ENCODE measurements around the gene STPG4. TPM values are rescaled to one million over a fixed set of nuclear protein-coding genes. Genes with fewer than 3 reads are reported as not detected.

Gene STPG4
- total RNA-seq, 1 experiment from 2014 or later: 0.13 TPM

GRCh38 chr2:47204691-47205090 is 49.6 kb upstream of the STPG4 start:
- no peak overlapping the region for H3K27ac ChIP-seq (ENCODE audit: insufficient read length, low read depth, low read length)
- DNase-seq: no peak
- H3K4me1 ChIP-seq (ENCODE audit: insufficient read depth, low read length): no peaks in the 10 kb centered on the region
- H3K23me2 ChIP-seq (ENCODE audit: insufficient read length, low read depth, low read length, poor library complexity, severe bottlenecking): no peaks in the 10 kb centered on the region
- no peak overlapping the region for H2BK5ac ChIP-seq (ENCODE audit: insufficient read length, low read length)
- no peak overlapping the region for H3K14ac ChIP-seq (ENCODE audit: insufficient read depth, low read length)
- H3T11ph ChIP-seq (ENCODE audit: low read length): no peak overlapping the region
- TF ChIP-seq CTCF (conservative IDR thresholded peaks at IDR 0.05): no peak
- no peak overlapping the region for H2AFZ ChIP-seq (ENCODE audit: low read length)
- no CpG with 5 or more reads among the region's 3 CpGs for WGBS (ENCODE audit: extremely low coverage, insufficient read length, low lambda C conversion rate)
- Mint-ChIP-seq H3K27me3 (ENCODE audit: low read depth) (peaks cover 3% of the 10 kb centered on the region), H3K9me3 (no peaks in the 10 kb centered on the region), H3K27ac (no peak overlapping the region), H3K36me3 (ENCODE audit: insufficient read depth in 1 of 3, low read depth in 3 of 3) (no peaks in the 10 kb centered on the region), H3K4me3 (no peak overlapping the region), H3K4me1 (peaks cover 9 to 18% of the 10 kb centered on the region in 2 experiments)
- H3K18ac ChIP-seq (ENCODE audit: insufficient read length, low read depth, low read length): no peak overlapping the region
- H2BK20ac ChIP-seq (ENCODE audit: low read depth, low read length, poor library complexity, severe bottlenecking): no peak overlapping the region
- no peak overlapping the region for H3K4ac ChIP-seq (ENCODE audit: low read depth, low read length)
- no peak overlapping the region for H4K8ac ChIP-seq (replicated peaks; ENCODE audit: insufficient read length, low read depth, low read length)
- H4K20me1 ChIP-seq (ENCODE audit: control insufficient read depth, insufficient read depth, insufficient read length): no peaks in the 10 kb centered on the region
- H3K56ac ChIP-seq (ENCODE audit: insufficient read length, low read depth, low read length): no peak overlapping the region
- H2BK15ac ChIP-seq (ENCODE audit: low read depth, low read length): no peak overlapping the region
- H4K91ac ChIP-seq (ENCODE audit: insufficient read length, low read depth, low read length): no peak overlapping the region
- no peak overlapping the region for H3K23ac ChIP-seq (ENCODE audit: insufficient read length, low read depth, low read length)
- H3K9ac ChIP-seq (ENCODE audit: extremely low read depth, insufficient read length, low read length): no peak overlapping the region
- no peaks in the 10 kb centered on the region for H3K9me3 ChIP-seq (ENCODE audit: control insufficient read depth, low read depth, low read length)
- H3K4me2 ChIP-seq (ENCODE audit: insufficient read depth, insufficient read length, low read length): no peak overlapping the region
- no peaks in the 10 kb centered on the region for H3K79me1 ChIP-seq (ENCODE audit: insufficient read depth, low read depth, low read length, poor library complexity, severe bottlenecking)
- H2BK12ac ChIP-seq (ENCODE audit: insufficient read length, low read depth, low read length): no peak overlapping the region
- H4K5ac ChIP-seq (ENCODE audit: insufficient read length, low read depth, low read length): no peak overlapping the region
- no peak overlapping the region for H2BK120ac ChIP-seq (ENCODE audit: low read depth, low read length, poor library complexity, severe bottlenecking)
- no peak overlapping the region for H2AK5ac ChIP-seq (ENCODE audit: insufficient read length, low read length)
- H3K79me2 ChIP-seq (ENCODE audit: insufficient read depth, low read length): no peaks in the 10 kb centered on the region
- 0 out of 2 replicates have a peak, but pooled peaks cover 2% of the 10 kb centered on the region for H3K27me3 ChIP-seq (ENCODE audit: insufficient read depth, low read length)
